PFSK-1 (cell line): ENCODE measurements around the gene SQSTM1.

ENCODE experiments used
- FOXP2 ChIP-seq: optimal IDR thresholded peaks from 2 replicates; pipeline ENCODE3; 2011; ENCODE audit warnings: borderline replicate concordance, control low read depth, inconsistent platforms; ENCODE audit not compliant: insufficient read depth; ENCODE audit errors: extremely low read length, extremely low read depth
- POLR2AphosphoS5 ChIP-seq: IDR thresholded peaks from 2 replicates; pipeline ENCODE4 v1.6.1; 2012; ENCODE audit warnings: low read depth, mild to moderate bottlenecking, control low read depth, low read length, moderate library complexity
- REST ChIP-seq, 2 experiments: IDR thresholded peaks; 2 replicates each; pipeline versions ENCODE4 v1.6.1 to v1.8.0; 2011 to 2012; ENCODE audit warnings: low read depth in 2 of 2, low read length in 2 of 2, control low read depth in 1 of 2, inconsistent platforms in 1 of 2, mild to moderate bottlenecking in 1 of 2, moderate library complexity in 1 of 2; ENCODE audit not compliant: insufficient read depth in 1 of 2
- SIN3A ChIP-seq: IDR thresholded peaks from 2 replicates; pipeline ENCODE4 v1.6.1; 2012; ENCODE audit warnings: mild to moderate bottlenecking, low read length, moderate library complexity, borderline replicate concordance; ENCODE audit not compliant: insufficient read depth
- TAF1 ChIP-seq: IDR thresholded peaks from 2 replicates; pipeline ENCODE4 v1.6.1; 2012; ENCODE audit warnings: low read length, control low read depth, borderline replicate concordance; ENCODE audit not compliant: insufficient read depth

Gene SQSTM1

GRCh38 chr5:179833056-179833708, 12.5 kb downstream of the SQSTM1 start:
- no peak for TF ChIP-seq TAF1
- TF ChIP-seq SIN3A = no peak
- no peak for TF ChIP-seq POLR2AphosphoS5
- no peak for TF ChIP-seq FOXP2
- TF ChIP-seq REST (IDR thresholded peaks at IDR 0.05; ENCODE audit: insufficient read depth in 1 of 2, low read depth in 2 of 2, low read length in 2 of 2) = no peak

- TF ChIP-seq TAF1 (no peak), SIN3A (no peak), POLR2AphosphoS5 (no peak)
Measured at GRCh38 chr5:179833709-179834070, 13.0 kb downstream of the SQSTM1 start.

GRCh38 chr5:179834120-179834519, 13.4 kb downstream of the SQSTM1 start:
- TF ChIP-seq REST (IDR thresholded peaks at IDR 0.05; ENCODE audit: insufficient read depth in 1 of 2, low read depth in 2 of 2, low read length in 2 of 2) (no peak), TAF1 (no peak), POLR2AphosphoS5 (no peak)

GRCh38 chr5:179836225-179837019, 15.7 kb downstream of the SQSTM1 start:
- TF ChIP-seq FOXP2 (no peak), POLR2AphosphoS5 (no peak; the same call in 1 of the 2 replicates), SIN3A (no peak), REST (IDR thresholded peaks at IDR 0.05; ENCODE audit: insufficient read depth in 1 of 2, low read depth in 2 of 2, low read length in 2 of 2) (no peak), TAF1 (no peak)

- peak in 1 of 2 experiments; percentile 43; a peak in 1 of 4 replicates for TF ChIP-seq REST (IDR thresholded peaks at IDR 0.05; ENCODE audit: insufficient read depth in 1 of 2, low read depth in 2 of 2, low read length in 2 of 2)
- TF ChIP-seq FOXP2 = no peak
- TF ChIP-seq TAF1 = no peak
- TF ChIP-seq SIN3A = no peak
Measured at GRCh38 chr5:179837076-179838011, 16.6 kb downstream of the SQSTM1 start.
